HepG2 (cell line): ENCODE data around the gene SLC35E4. TPM values are rescaled to one million over a fixed set of nuclear protein-coding genes. Genes with fewer than 3 reads are reported as not detected.

ENCODE experiments used
- ARNTL ChIP-seq: sonication (generic); formaldehyde crosslinking; IDR thresholded peaks from 2 replicates; pipeline ENCODE4 v1.4.0; 2020; ENCODE audit warnings: mild to moderate bottlenecking, missing genetic modification reagents
- BORCS8-MEF2B ChIP-seq: sonication (generic); formaldehyde crosslinking; IDR thresholded peaks from 2 replicates; pipeline ENCODE4 v1.8.0; 2022; ENCODE audit warnings: mild to moderate bottlenecking, missing genetic modification reagents
- ESRRA ChIP-seq: sonication (generic); formaldehyde crosslinking; IDR thresholded peaks from 2 replicates; pipeline ENCODE4 v1.5.1; 2020; ENCODE audit warnings: mild to moderate bottlenecking, low read depth, missing genetic modification reagents
- GABPA ChIP-seq, 2 experiments: IDR thresholded peaks; 2 replicates each; pipeline ENCODE4 v1.6.1; 2011 to 2016; ENCODE audit warnings: low read depth in 2 of 2, low read length in 1 of 2, missing biosample characterization in 1 of 2, missing genetic modification characterization in 1 of 2
- GLI4 ChIP-seq: sonication (generic); formaldehyde crosslinking; IDR thresholded peaks from 2 replicates; pipeline ENCODE4 v1.5.1; 2020; ENCODE audit warnings: missing genetic modification reagents, mild to moderate bottlenecking, moderate library complexity, borderline replicate concordance
- GTF3A ChIP-seq: sonication (generic); formaldehyde crosslinking; conservative IDR thresholded peaks from 2 replicates; pipeline ENCODE4 v1.4.0; 2020; ENCODE audit warnings: mild to moderate bottlenecking, missing genetic modification reagents
- MXD4 ChIP-seq: IDR thresholded peaks from 2 replicates; pipeline ENCODE4 v1.6.1; 2016; ENCODE audit warnings: mild to moderate bottlenecking, missing biosample characterization, missing genetic modification reagents
- NFYC ChIP-seq: IDR thresholded peaks from 2 replicates; pipeline ENCODE4 v1.6.1; 2016; ENCODE audit warnings: missing genetic modification reagents, missing compliant biosample characterization
- NKX3-1 ChIP-seq: sonication (generic); formaldehyde crosslinking; IDR thresholded peaks from 2 replicates; pipeline ENCODE4 v1.5.0; 2020; ENCODE audit warnings: missing genetic modification reagents
- NR2C2 ChIP-seq: sonication (generic); formaldehyde crosslinking; IDR thresholded peaks from 2 replicates; pipeline ENCODE4 v1.4.0; 2020; ENCODE audit warnings: missing genetic modification reagents, mild to moderate bottlenecking, moderate library complexity, borderline replicate concordance
- PLRG1 ChIP-seq: fragments of 450-650 bp; conservative IDR thresholded peaks from 2 replicates; pipeline ENCODE4 v1.6.1; 2016
- POLR2G ChIP-seq: fragments of 200-400 bp; formaldehyde crosslinking; IDR thresholded peaks from 2 replicates; pipeline ENCODE4 v1.6.1; 2018; ENCODE audit warnings: mild to moderate bottlenecking, low read depth, low read length, moderate library complexity
- RARG ChIP-seq: sonication (generic); formaldehyde crosslinking; IDR thresholded peaks from 2 replicates; pipeline ENCODE4 v1.4.0; 2020; ENCODE audit warnings: low read depth, mild to moderate bottlenecking, missing genetic modification reagents
- RBM39 ChIP-seq: fragments of 200-400 bp; formaldehyde crosslinking; IDR thresholded peaks from one replicate; pipeline ENCODE4 v1.6.1; 2018; ENCODE audit warnings: antibody characterized with exemption, mild to moderate bottlenecking, low read depth, low read length; ENCODE audit not compliant: poor library complexity, severe bottlenecking
- RELA ChIP-seq: sonication (generic); formaldehyde crosslinking; IDR thresholded peaks from 2 replicates; pipeline ENCODE4 v1.4.0; 2020; ENCODE audit warnings: missing genetic modification reagents
- SIN3A ChIP-seq: IDR thresholded peaks from 2 replicates; pipeline ENCODE4 v1.6.1; 2011; ENCODE audit warnings: low read depth, mild to moderate bottlenecking, control low read depth, low read length, borderline replicate concordance
- SIN3B ChIP-seq: fragments of 150-350 bp; IDR thresholded peaks from 2 replicates; pipeline ENCODE4 v1.6.1; 2014; ENCODE audit warnings: low read length
- TBL1XR1 ChIP-seq: fragments of 150-350 bp; IDR thresholded peaks from 2 replicates; pipeline ENCODE4 v1.6.1; 2014; ENCODE audit warnings: borderline replicate concordance, low read length; ENCODE audit not compliant: partially characterized antibody
- TBX3 ChIP-seq: fragments of 450-650 bp; IDR thresholded peaks from 2 replicates; pipeline ENCODE4 v1.6.1; 2017; ENCODE audit warnings: antibody characterized with exemption, mild to moderate bottlenecking, inconsistent platforms, borderline replicate concordance
- THAP8 ChIP-seq: sonication (generic); formaldehyde crosslinking; IDR thresholded peaks from 2 replicates; pipeline ENCODE4 v1.5.1; 2020; ENCODE audit warnings: missing genetic modification reagents, mild to moderate bottlenecking, borderline replicate concordance
- ZBTB39 ChIP-seq: sonication (generic); formaldehyde crosslinking; IDR thresholded peaks from 2 replicates; pipeline ENCODE4 v1.5.0; 2020; ENCODE audit warnings: missing genetic modification reagents
- ZFP1 ChIP-seq: IDR thresholded peaks from 2 replicates; pipeline ENCODE4 v1.6.1; 2016
- polyA plus RNA-seq, 8 experiments: library from polyadenylated mRNA; depleted of rRNA in 3 of 8; stranded (reverse) in 7 of 8; unstranded in 1 of 8; fragments of >200 nt; fragmentation: Illumina TruSeq in 4 of 8; extraction: Trizol in 4 of 8; gene quantifications; 2 replicates each; pipeline versions ENCODE4 v1.2.1 to v1.2.3, GENCODE V29; 2011 to 2016; ENCODE audit warnings: low read depth in 4 of 8, missing spikeins in 1 of 8, mixed read lengths in 1 of 8; ENCODE audit not compliant: insufficient read depth in 1 of 8
- total RNA-seq, 5 experiments: library from RNA; depleted of rRNA; stranded (reverse); fragments of >200 nt; fragmentation: Illumina TruSeq; extraction: Trizol; gene quantifications; 2 replicates each; pipeline ENCODE4 v1.2.3, GENCODE V29; 2016; ENCODE audit warnings: low read depth in 1 of 5
- TF ChIP-seq, protein P1 (sequence below): sonication (generic); formaldehyde crosslinking; conservative IDR thresholded peaks from 2 replicates; pipeline ENCODE4 v1.8.0; 2022; ENCODE audit warnings: mild to moderate bottlenecking, moderate library complexity, missing genetic modification reagents
- TF ChIP-seq, protein P2 (sequence below): sonication (generic); formaldehyde crosslinking; IDR thresholded peaks from 2 replicates; pipeline ENCODE4 v1.5.1; 2020; ENCODE audit warnings: mild to moderate bottlenecking, missing genetic modification reagents, moderate library complexity

The SLC35E4 gene
- total and polyA plus RNA-seq, 2 of the 13 experiments (the other 11 are each of a cell fraction or from before 2014, with no cell fraction given), result 0.07 to 0.15 TPM

GRCh38 chr22:30591588-30592359 is 43.8 kb upstream of the SLC35E4 start, which contains the start of gene PES1 (continued):
- TF ChIP-seq ZBTB39 (CRISPR knock-in tag) (no peak), ARNTL (peak; percentile 94), GLI4 (CRISPR knock-in tag) (0 out of 2 replicates have a peak, but pooled peaks have one; percentile 51), ESRRA (peak; percentile 27; the same call in 1 of the 2 replicates), BORCS8-MEF2B (0 out of 2 replicates have a peak, but pooled peaks have one; percentile 59), NKX3-1 (CRISPR knock-in tag) (no peak), RELA (no peak), GABPA (IDR thresholded peaks at IDR 0.05; ENCODE audit: low read depth, low read length) (peak; percentile 56), GABPA (CRISPR knock-in tag; IDR thresholded peaks at IDR 0.05; ENCODE audit: low read depth) (peak; percentile 88), PLRG1 (no peak), ZFP1 (CRISPR knock-in tag) (peak; percentile 31; the same call in 1 of the 2 replicates), THAP8 (no peak), SIN3B (0 out of 2 replicates have a peak, but pooled peaks have one; percentile 65), MXD4 (peak; percentile 94), GTF3A (CRISPR knock-in tag) (0 out of 2 replicates have a peak, but pooled peaks have one; percentile 49), NFYC (0 out of 2 replicates have a peak, but pooled peaks have one; percentile 32), TBX3 (peak; percentile 9; the same call in 1 of the 2 replicates), SIN3A (peak; percentile 84), POLR2G (peak; percentile 84), RARG (no peak), TBL1XR1 (peak; percentile 36), RBM39 (peak; percentile 1), NR2C2 (CRISPR knock-in tag) (peak; percentile 83)
- TF ChIP-seq, protein P1, sequence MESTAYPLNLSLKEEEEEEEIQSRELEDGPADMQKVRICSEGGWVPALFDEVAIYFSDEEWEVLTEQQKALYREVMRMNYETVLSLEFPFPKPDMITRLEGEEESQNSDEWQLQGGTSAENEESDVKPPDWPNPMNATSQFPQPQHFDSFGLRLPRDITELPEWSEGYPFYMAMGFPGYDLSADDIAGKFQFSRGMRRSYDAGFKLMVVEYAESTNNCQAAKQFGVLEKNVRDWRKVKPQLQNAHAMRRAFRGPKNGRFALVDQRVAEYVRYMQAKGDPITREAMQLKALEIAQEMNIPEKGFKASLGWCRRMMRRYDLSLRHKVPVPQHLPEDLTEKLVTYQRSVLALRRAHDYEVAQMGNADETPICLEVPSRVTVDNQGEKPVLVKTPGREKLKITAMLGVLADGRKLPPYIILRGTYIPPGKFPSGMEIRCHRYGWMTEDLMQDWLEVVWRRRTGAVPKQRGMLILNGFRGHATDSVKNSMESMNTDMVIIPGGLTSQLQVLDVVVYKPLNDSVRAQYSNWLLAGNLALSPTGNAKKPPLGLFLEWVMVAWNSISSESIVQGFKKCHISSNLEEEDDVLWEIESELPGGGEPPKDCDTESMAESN (CRISPR knock-in tag), result 0 out of 2 replicates have a peak, but pooled peaks have one; percentile 15
- TF ChIP-seq, protein P2, sequence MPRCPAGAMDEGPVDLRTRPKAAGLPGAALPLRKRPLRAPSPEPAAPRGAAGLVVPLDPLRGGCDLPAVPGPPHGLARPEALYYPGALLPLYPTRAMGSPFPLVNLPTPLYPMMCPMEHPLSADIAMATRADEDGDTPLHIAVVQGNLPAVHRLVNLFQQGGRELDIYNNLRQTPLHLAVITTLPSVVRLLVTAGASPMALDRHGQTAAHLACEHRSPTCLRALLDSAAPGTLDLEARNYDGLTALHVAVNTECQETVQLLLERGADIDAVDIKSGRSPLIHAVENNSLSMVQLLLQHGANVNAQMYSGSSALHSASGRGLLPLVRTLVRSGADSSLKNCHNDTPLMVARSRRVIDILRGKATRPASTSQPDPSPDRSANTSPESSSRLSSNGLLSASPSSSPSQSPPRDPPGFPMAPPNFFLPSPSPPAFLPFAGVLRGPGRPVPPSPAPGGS (CRISPR knock-in tag), result 0 out of 2 replicates have a peak, but pooled peaks have one; percentile 12
